WTC11 (cell line): ENCODE measurements around the gene CCN6. TPM values are rescaled to one million over a fixed set of nuclear protein-coding genes. Genes with fewer than 3 reads are reported as not detected.

Experiments used
- ATAC-seq: fragments of 200-7000 bp; cut with Tn5 transposase; 2 replicates; pipeline ENCODE4 v1.10.0; 2021; ENCODE audit warnings: mild to moderate bottlenecking, moderate library complexity
- CTCF ChIA-PET: fragments of 300-600 bp; sonication (Branson Sonifier 250); formaldehyde crosslinking; loops from one replicate; lab custom pipeline; 2021; ENCODE audit warnings: antibody characterized with exemption; lab: Charles Lee
- POLR2A ChIA-PET: fragments of 350-600 bp; sonication (Branson Sonifier 250); formaldehyde crosslinking; loops from one replicate; lab custom pipeline; 2021; ENCODE audit warnings: antibody characterized with exemption; lab: Charles Lee
- DNase-seq: peaks from one replicate; pipeline ENCODE4 v3.0.0; 2021; ENCODE audit warnings: low spot score
- H3K27ac Mint-ChIP-seq: 2 replicates; pipeline ENCODE4 v1.8.0; 2021; ENCODE audit warnings: mixed read lengths
- H3K27me3 Mint-ChIP-seq: 2 replicates; pipeline ENCODE4 v1.8.0; 2021; ENCODE audit warnings: low read depth, mild to moderate bottlenecking, moderate library complexity, mixed read lengths
- H3K36me3 Mint-ChIP-seq: 2 replicates; pipeline ENCODE4 v1.8.0; 2021; ENCODE audit warnings: mixed read lengths
- H3K4me1 Mint-ChIP-seq: 2 replicates; pipeline ENCODE4 v1.8.0; 2022; ENCODE audit warnings: mixed read lengths
- H3K4me3 Mint-ChIP-seq: 2 replicates; pipeline ENCODE4 v1.8.0; 2021; ENCODE audit warnings: mild to moderate bottlenecking, moderate library complexity, mixed read lengths
- H3K9me3 Mint-ChIP-seq: 2 replicates; pipeline ENCODE4 v1.8.0; 2021; ENCODE audit warnings: mixed read lengths
- ATF3 ChIP-seq: sonication (generic); formaldehyde crosslinking; conservative IDR thresholded peaks from 2 replicates; pipeline ENCODE4 v1.8.1; 2022; ENCODE audit warnings: mild to moderate bottlenecking, missing genetic modification reagents
- CBFB ChIP-seq: sonication (generic); formaldehyde crosslinking; IDR thresholded peaks from 2 replicates; pipeline ENCODE4 v1.8.1; 2022; ENCODE audit warnings: mild to moderate bottlenecking, low read depth, missing genetic modification reagents
- CDX4 ChIP-seq: fragments of 250-450 bp; sonication (Bioruptor Pico); IDR thresholded peaks from 2 replicates; pipeline ENCODE4 v1.9.0; 2021; ENCODE audit warnings: moderate library complexity, mild to moderate bottlenecking, inconsistent platforms, borderline replicate concordance
- CREM ChIP-seq: sonication (generic); formaldehyde crosslinking; IDR thresholded peaks from 2 replicates; pipeline ENCODE4 v1.8.1; 2022; ENCODE audit warnings: mild to moderate bottlenecking, missing genetic modification reagents, moderate library complexity
- CTCF ChIP-seq: fragments of 200-600 bp; IDR thresholded peaks from 2 replicates; pipeline ENCODE4 v1.8.0; 2022; ENCODE audit warnings: antibody characterized with exemption
- E2F4 ChIP-seq: sonication (generic); formaldehyde crosslinking; IDR thresholded peaks from 2 replicates; pipeline ENCODE4 v1.8.1; 2022; ENCODE audit warnings: low read depth, mild to moderate bottlenecking, moderate library complexity, missing genetic modification reagents, borderline replicate concordance
- ETV6 ChIP-seq: sonication (generic); formaldehyde crosslinking; IDR thresholded peaks from 2 replicates; pipeline ENCODE4 v1.8.1; 2022; ENCODE audit warnings: mild to moderate bottlenecking, missing genetic modification reagents
- GTF2I ChIP-seq: fragments of 250-450 bp; sonication (Bioruptor Pico); conservative IDR thresholded peaks from 2 replicates; pipeline ENCODE4 v1.4.0; 2021; ENCODE audit warnings: mild to moderate bottlenecking
- JUN ChIP-seq: sonication (generic); formaldehyde crosslinking; IDR thresholded peaks from 2 replicates; pipeline ENCODE4 v1.8.0; 2023; ENCODE audit warnings: mild to moderate bottlenecking, missing genetic modification reagents
- MXD4 ChIP-seq: fragments of 250-450 bp; sonication (Bioruptor Pico); IDR thresholded peaks from 2 replicates; pipeline ENCODE4 v1.8.0; 2021; ENCODE audit warnings: mild to moderate bottlenecking, moderate library complexity, borderline replicate concordance
- NR2C2 ChIP-seq: sonication (generic); formaldehyde crosslinking; IDR thresholded peaks from 2 replicates; pipeline ENCODE4 v1.8.0; 2022; ENCODE audit warnings: mild to moderate bottlenecking, missing genetic modification reagents
- SMAD4 ChIP-seq: sonication (generic); formaldehyde crosslinking; IDR thresholded peaks from 2 replicates; pipeline ENCODE4 v1.8.0; 2022; ENCODE audit warnings: mild to moderate bottlenecking, missing genetic modification reagents
- SOX15 ChIP-seq: fragments of 250-450 bp; sonication (Bioruptor Pico); IDR thresholded peaks from 2 replicates; pipeline ENCODE4 v1.9.0; 2021; ENCODE audit warnings: mild to moderate bottlenecking
- SP1 ChIP-seq: sonication (generic); formaldehyde crosslinking; conservative IDR thresholded peaks from 2 replicates; pipeline ENCODE4 v1.8.1; 2022; ENCODE audit warnings: missing genetic modification reagents
- ZNF138 ChIP-seq: sonication (generic); formaldehyde crosslinking; conservative IDR thresholded peaks from 2 replicates; pipeline ENCODE4 v1.8.1; 2022; ENCODE audit warnings: mild to moderate bottlenecking, moderate library complexity, missing genetic modification reagents
- ZNF232 ChIP-seq: sonication (generic); formaldehyde crosslinking; IDR thresholded peaks from 2 replicates; pipeline ENCODE4 v1.8.0; 2022; ENCODE audit warnings: mild to moderate bottlenecking, missing genetic modification reagents
- ZNF281 ChIP-seq: sonication (generic); formaldehyde crosslinking; IDR thresholded peaks from 2 replicates; pipeline ENCODE4 v1.8.0; 2023; ENCODE audit warnings: mild to moderate bottlenecking, missing genetic modification reagents
- ZNF317 ChIP-seq: sonication (generic); formaldehyde crosslinking; IDR thresholded peaks from 2 replicates; pipeline ENCODE4 v1.8.1; 2023; ENCODE audit warnings: low read depth, mild to moderate bottlenecking, moderate library complexity, missing genetic modification reagents, borderline replicate concordance
- ZNF396 ChIP-seq: fragments of 250-450 bp; sonication (Bioruptor Pico); IDR thresholded peaks from 2 replicates; pipeline ENCODE4 v1.8.0; 2021; ENCODE audit warnings: mild to moderate bottlenecking, moderate library complexity, borderline replicate concordance
- ZNF423 ChIP-seq: fragments of 250-450 bp; sonication (Bioruptor Pico); IDR thresholded peaks from 2 replicates; pipeline ENCODE4 v2.1.2; 2022; ENCODE audit warnings: mild to moderate bottlenecking, moderate library complexity
- ZNF512 ChIP-seq: sonication (generic); formaldehyde crosslinking; IDR thresholded peaks from 2 replicates; pipeline ENCODE4 v1.8.1; 2022; ENCODE audit warnings: missing genetic modification reagents, borderline replicate concordance
- ZNF671 ChIP-seq: fragments of 250-450 bp; sonication (Bioruptor Pico); IDR thresholded peaks from 2 replicates; pipeline ENCODE4 v1.8.0; 2021; ENCODE audit warnings: mild to moderate bottlenecking
- total RNA-seq: library from RNA; stranded (reverse); gene quantifications from 3 replicates; pipeline ENCODE4 v1.2.3, GENCODE V29; 2021
- TF ChIP-seq, protein P1 (sequence below): fragments of 250-450 bp; sonication (Bioruptor Pico); conservative IDR thresholded peaks from 2 replicates; pipeline ENCODE4 v1.9.0; 2021; ENCODE audit warnings: mild to moderate bottlenecking
- TF ChIP-seq, protein P2 (sequence below): fragments of 250-450 bp; sonication (Bioruptor Pico); IDR thresholded peaks from 2 replicates; pipeline ENCODE4 v1.9.0; 2021; ENCODE audit warnings: mild to moderate bottlenecking

CCN6 gene
- total RNA-seq, 1 experiment from 2014 or later: not detected

DNA sequence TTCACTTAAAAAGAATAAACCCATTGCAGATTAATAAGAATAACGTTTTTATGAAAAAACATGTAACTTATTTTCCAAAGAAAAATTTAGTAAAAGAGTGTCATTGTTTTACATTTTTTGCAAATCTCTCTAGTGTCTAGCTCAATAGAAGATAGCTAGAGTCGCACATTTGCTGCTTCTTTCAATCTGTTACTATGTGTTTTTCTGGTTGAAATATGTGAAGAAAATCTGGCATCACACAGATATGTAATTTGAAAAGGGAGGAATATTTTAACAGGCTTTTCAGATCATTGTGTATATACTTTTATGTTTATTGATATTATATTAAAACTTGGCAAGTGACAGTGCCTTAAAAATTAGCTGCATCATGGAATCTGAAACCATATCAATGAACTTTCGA lies 9.1 kb downstream of the CCN6 start:
- TF ChIP-seq MXD4 (CRISPR knock-in tag) (no peak), ZNF317 (CRISPR knock-in tag) (no peak), JUN (CRISPR knock-in tag) (no peak), ZNF281 (CRISPR knock-in tag) (no peak), ZNF232 (CRISPR knock-in tag) (no peak), CTCF (no peak), SMAD4 (CRISPR knock-in tag) (no peak), ATF3 (no peak), ZNF138 (no peak), ZNF671 (CRISPR knock-in tag) (no peak), ZNF423 (no peak), SOX15 (CRISPR knock-in tag) (no peak), GTF2I (no peak), CBFB (CRISPR knock-in tag) (no peak), CREM (CRISPR knock-in tag) (no peak), ZNF512 (CRISPR knock-in tag) (no peak), ZNF396 (no peak)
- TF ChIP-seq, protein P1, sequence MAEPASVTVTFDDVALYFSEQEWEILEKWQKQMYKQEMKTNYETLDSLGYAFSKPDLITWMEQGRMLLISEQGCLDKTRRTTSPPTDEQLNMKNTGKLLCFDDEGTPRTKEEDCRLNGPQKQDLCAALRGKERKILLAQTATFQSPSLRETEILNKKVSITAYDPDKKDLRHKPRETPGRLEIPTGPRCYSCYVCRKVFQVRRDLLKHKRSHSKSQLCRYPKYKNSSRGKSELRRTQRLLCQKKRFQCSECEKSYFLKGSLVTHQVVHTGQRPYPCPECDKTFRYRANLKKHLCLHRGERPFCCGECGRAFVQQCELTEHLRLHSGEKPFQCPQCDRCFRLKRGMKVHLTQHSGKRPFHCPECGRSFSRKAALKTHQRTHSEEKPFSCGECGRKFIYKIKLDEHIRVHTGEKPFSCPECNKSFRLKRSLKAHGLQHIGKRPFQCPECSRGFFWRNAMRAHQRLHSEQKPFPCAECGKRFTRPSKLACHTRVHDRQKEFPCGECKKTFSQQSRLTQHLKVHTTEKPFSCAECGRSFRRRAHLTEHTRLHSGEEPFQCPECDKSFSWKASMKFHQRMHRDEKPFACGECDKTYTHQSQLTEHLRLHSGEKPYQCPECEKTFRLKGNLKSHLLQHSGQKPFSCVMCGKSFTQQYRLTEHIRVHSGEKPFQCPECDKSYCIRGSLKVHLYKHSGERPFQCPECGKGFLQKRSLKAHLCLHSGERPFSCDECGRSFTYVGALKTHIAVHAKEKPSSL (CRISPR knock-in tag): no peak
- H3K9me3 Mint-ChIP-seq: no peaks in the 10 kb centered on the region

GRCh38 chr6:112065426-112065986 lies 11.6 kb downstream of the CCN6 start:
- Mint-ChIP-seq H3K36me3 (no peaks in the 10 kb centered on the region), H3K9me3 (no peaks in the 10 kb centered on the region), H3K4me1 (no peaks in the 10 kb centered on the region), H3K27me3 (no peaks in the 10 kb centered on the region), H3K27ac (no peak overlapping the region), H3K4me3 (no peak overlapping the region)
- ChIA-PET POLR2A (no interaction called here), CTCF (no interaction called here)
- ATAC-seq: no peak
- no peak for DNase-seq
- no peak for TF ChIP-seq NR2C2 (CRISPR knock-in tag)
- TF ChIP-seq CDX4 (CRISPR knock-in tag): no peak
- TF ChIP-seq SP1 (CRISPR knock-in tag): no peak
- TF ChIP-seq, protein P2, sequence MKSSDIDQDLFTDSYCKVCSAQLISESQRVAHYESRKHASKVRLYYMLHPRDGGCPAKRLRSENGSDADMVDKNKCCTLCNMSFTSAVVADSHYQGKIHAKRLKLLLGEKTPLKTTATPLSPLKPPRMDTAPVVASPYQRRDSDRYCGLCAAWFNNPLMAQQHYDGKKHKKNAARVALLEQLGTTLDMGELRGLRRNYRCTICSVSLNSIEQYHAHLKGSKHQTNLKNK: no peak
- no peak for TF ChIP-seq ETV6 (CRISPR knock-in tag)
- TF ChIP-seq E2F4: no peak

More for the DNA sequence above, 9.1 kb downstream of the CCN6 start:
- DNase-seq (no peak), ATAC-seq (no peak)
- no peak overlapping the region for H3K27ac Mint-ChIP-seq
- ChIA-PET CTCF (interaction anchor here (1.5 kb wide), 1 partner anchor 53 kb away, joined by 3 read pairs; no protein-coding TSS in a partner anchor), POLR2A (no interaction called here)
- no peaks in the 10 kb centered on the region for H3K4me1 Mint-ChIP-seq
- no peaks in the 10 kb centered on the region for H3K36me3 Mint-ChIP-seq
- no peaks in the 10 kb centered on the region for H3K27me3 Mint-ChIP-seq
- H3K4me3 Mint-ChIP-seq: no peak overlapping the region
